Activated B cell treated with CpG ODN at 0.5 μM for 24 hours (primary cell): Measurements from ENCODE around the gene NDUFAF8. TPM values are rescaled to one million over a fixed set of nuclear protein-coding genes. Genes with fewer than 3 reads are reported as not detected.

Experiments used
- ATAC-seq: fragments of 200-7000 bp; cut with Tn5 transposase; one replicate; pipeline ENCODE4 v1.10.0; 2021; ENCODE audit warnings: low read depth, mild to moderate bottlenecking, moderate library complexity
- CTCF ChIA-PET: fragments of 350-600 bp; sonication (Branson Sonifier 250); formaldehyde crosslinking; loops from one replicate; lab custom pipeline; 2021; ENCODE audit warnings: antibody characterized with exemption; lab: Charles Lee
- POLR2A ChIA-PET: fragments of 350-600 bp; sonication (Branson Sonifier 250); formaldehyde crosslinking; loops from one replicate; lab custom pipeline; 2021; ENCODE audit warnings: antibody characterized with exemption; lab: Charles Lee
- DNase-seq: peaks from one replicate; pipeline ENCODE4 v3.0.0; 2022
- H3K27ac Mint-ChIP-seq: one replicate; pipeline ENCODE4 v1.8.0; 2020; ENCODE audit warnings: mixed read lengths
- H3K27me3 Mint-ChIP-seq: one replicate; pipeline ENCODE4 v1.8.0; 2021; ENCODE audit warnings: mixed read lengths
- H3K36me3 Mint-ChIP-seq: one replicate; pipeline ENCODE4 v1.8.0; 2021; ENCODE audit warnings: low read depth, mixed read lengths
- H3K4me1 Mint-ChIP-seq: one replicate; pipeline ENCODE4 v1.8.0; 2021; ENCODE audit warnings: mixed read lengths
- H3K4me3 Mint-ChIP-seq: one replicate; pipeline ENCODE4 v1.8.0; 2020; ENCODE audit warnings: mild to moderate bottlenecking, mixed read lengths
- H3K9me3 Mint-ChIP-seq: one replicate; pipeline ENCODE4 v1.8.0; 2020; ENCODE audit warnings: mixed read lengths
- CTCF ChIP-seq: fragments of 200-600 bp; IDR thresholded peaks from one replicate; pipeline ENCODE4 v1.8.0; 2022; ENCODE audit warnings: antibody characterized with exemption, mild to moderate bottlenecking
- intact Hi-C: fragments of 100-400 bp; cut with micrococcal nuclease; formaldehyde crosslinking; loops from one replicate; pipeline ENCODE4 v1.15.1; 2024
- total RNA-seq: library from RNA; stranded (reverse); gene quantifications from 2 replicates; pipeline ENCODE4 v1.2.3, GENCODE V29; 2022

NDUFAF8 gene
- total RNA-seq, 1 donor from 2014 or later: 55.8 TPM

DNA sequence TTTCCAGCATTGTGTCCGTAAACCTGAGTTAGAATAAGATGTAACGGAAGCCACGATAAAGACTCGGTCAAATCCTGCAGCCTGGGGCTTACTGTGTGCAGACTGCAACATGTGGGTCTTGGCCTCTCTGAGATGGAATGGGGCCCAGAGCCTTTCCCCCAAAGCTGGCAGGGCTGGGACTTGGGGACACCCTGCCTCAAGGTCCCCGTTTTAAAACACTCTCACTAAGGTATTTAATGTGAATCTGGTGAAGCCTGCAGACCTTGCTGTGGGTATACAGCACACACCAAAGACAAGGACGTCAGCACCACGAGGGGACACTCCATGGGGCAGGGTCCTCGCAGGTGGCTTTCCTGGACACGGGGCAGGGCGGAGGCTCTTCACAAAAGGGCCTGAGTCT lies 2.1 kb downstream of the NDUFAF8 start:
- no peaks in the 10 kb centered on the region for H3K27me3 Mint-ChIP-seq
- H3K9me3 Mint-ChIP-seq: no peaks in the 10 kb centered on the region
- no peak for DNase-seq
- intact Hi-C loops: loop anchor here (1.0 kb wide), 1 partner anchor 218 kb away; no protein-coding TSS in a partner anchor
- peaks cover 22% of the 10 kb centered on the region for H3K36me3 Mint-ChIP-seq
- H3K4me3 Mint-ChIP-seq: peak overlapping the region; percentile 32
- no peak overlapping the region for H3K27ac Mint-ChIP-seq
- peaks cover 52% of the 10 kb centered on the region for H3K4me1 Mint-ChIP-seq
- no peak for TF ChIP-seq CTCF
- ChIA-PET POLR2A (interaction anchor here (0.6 to 3.5 kb wide), 3 partner anchors 17 to 668 kb away, joined by 3 to 79 read pairs (median 3); partner anchors contain the start of gene CEP131), CTCF (no interaction called here)
- no peak for ATAC-seq

DNA sequence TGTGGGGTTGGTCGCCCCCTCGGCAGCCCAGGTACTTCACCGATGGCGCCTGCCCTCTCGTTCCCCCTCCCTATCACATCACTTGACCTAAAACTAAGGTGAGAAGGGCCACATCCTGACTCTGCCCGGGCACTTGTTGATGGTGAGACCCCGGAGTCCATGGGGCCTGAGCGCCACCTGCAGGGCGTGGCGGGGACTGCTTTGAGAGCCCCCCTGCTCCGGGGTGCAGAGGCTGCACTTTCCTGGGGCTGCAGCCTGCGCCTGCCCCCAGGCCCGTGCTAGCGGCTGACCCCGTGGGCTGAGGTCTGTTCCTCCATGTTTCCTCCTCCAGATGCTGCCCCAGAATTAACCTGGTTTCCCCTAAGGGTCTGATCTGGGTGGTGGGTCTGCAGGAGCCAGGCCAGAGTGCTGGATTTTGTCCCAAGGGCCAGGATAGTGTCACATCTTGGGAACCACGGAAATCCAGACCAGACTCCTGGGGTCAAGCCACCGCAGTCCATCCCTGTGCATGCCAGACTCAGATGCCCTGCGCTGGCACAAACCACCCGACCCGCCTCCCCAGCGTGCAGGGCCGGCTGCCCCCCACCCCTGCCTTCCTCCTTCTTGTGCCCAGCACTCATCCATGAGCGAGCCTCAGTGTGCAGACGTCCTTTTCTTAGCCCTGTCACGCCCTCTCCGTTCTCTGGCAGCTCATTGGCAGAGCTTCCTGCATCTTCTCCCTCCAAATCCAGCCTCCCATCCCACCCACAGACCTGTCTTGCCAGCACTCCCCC lies 2.7 kb downstream of the NDUFAF8 start:
- no peak for ATAC-seq
- intact Hi-C loops: loop anchor here (1.0 kb wide), 1 partner anchor 219 kb away; no protein-coding TSS in a partner anchor
- H3K27ac Mint-ChIP-seq: no peak overlapping the region
- H3K9me3 Mint-ChIP-seq: no peaks in the 10 kb centered on the region
- H3K4me1 Mint-ChIP-seq: peaks cover 49% of the 10 kb centered on the region
- ChIA-PET POLR2A (interaction anchor here (0.6 kb wide), 1 partner anchor 96 kb away, joined by 4 read pairs; no protein-coding TSS in a partner anchor), CTCF (interaction anchor here (0.6 to 1.0 kb wide), 2 partner anchors 99 to 100 kb away, joined by 3 to 4 read pairs; no protein-coding TSS in a partner anchor)
- H3K4me3 Mint-ChIP-seq: peak overlapping the region; percentile 32
- H3K27me3 Mint-ChIP-seq: no peaks in the 10 kb centered on the region
- TF ChIP-seq CTCF: peak; percentile 23
- DNase-seq: peak; percentile 73
- H3K36me3 Mint-ChIP-seq: peaks cover 24% of the 10 kb centered on the region

GRCh38 chr17:81242421-81243332 lies 3.6 kb downstream of the NDUFAF8 start:
- H3K27me3 Mint-ChIP-seq: no peaks in the 10 kb centered on the region
- ChIA-PET CTCF (interaction anchor here (0.6 to 1.0 kb wide), 2 partner anchors 100 to 101 kb away, joined by 3 to 4 read pairs; no protein-coding TSS in a partner anchor), POLR2A (interaction anchor here (0.6 kb wide), 1 partner anchor 97 kb away, joined by 4 read pairs; no protein-coding TSS in a partner anchor)
- peaks cover 40% of the 10 kb centered on the region for H3K4me1 Mint-ChIP-seq
- H3K27ac Mint-ChIP-seq: no peak overlapping the region
- no peaks in the 10 kb centered on the region for H3K9me3 Mint-ChIP-seq
- H3K4me3 Mint-ChIP-seq: no peak overlapping the region
- ATAC-seq: no peak
- no peak for TF ChIP-seq CTCF
- intact Hi-C loops: no loop called here
- no peak for DNase-seq
- peaks cover 25% of the 10 kb centered on the region for H3K36me3 Mint-ChIP-seq

DNA sequence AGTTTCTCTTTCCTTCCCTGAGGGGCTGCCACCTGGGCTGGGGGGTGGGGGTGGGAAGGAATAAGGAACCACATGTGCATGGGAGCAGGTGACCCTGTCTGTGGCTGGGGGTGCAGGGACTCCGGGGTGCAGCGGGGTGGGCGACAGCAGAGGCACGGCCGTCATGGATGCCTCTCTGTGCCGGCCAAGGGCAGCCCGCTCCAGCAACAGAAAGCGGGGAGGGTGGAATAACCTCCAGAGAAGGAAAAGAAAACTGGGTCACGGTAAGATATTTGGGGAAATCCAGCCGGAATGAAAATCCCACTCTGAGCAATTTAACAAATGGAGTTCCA lies 4.2 kb downstream of the NDUFAF8 start:
- ATAC-seq: no peak
- no peak for DNase-seq
- Mint-ChIP-seq H3K27ac (no peak overlapping the region), H3K9me3 (no peaks in the 10 kb centered on the region), H3K4me1 (peaks cover 35% of the 10 kb centered on the region), H3K36me3 (peaks cover 23% of the 10 kb centered on the region), H3K4me3 (no peak overlapping the region), H3K27me3 (no peaks in the 10 kb centered on the region)
- CTCF ChIA-PET: no interaction called here
- intact Hi-C loops: no loop called here
- no peak for TF ChIP-seq CTCF
- POLR2A ChIA-PET: no interaction called here
